ENCODE measurements around the gene HOXA3.

DNA sequence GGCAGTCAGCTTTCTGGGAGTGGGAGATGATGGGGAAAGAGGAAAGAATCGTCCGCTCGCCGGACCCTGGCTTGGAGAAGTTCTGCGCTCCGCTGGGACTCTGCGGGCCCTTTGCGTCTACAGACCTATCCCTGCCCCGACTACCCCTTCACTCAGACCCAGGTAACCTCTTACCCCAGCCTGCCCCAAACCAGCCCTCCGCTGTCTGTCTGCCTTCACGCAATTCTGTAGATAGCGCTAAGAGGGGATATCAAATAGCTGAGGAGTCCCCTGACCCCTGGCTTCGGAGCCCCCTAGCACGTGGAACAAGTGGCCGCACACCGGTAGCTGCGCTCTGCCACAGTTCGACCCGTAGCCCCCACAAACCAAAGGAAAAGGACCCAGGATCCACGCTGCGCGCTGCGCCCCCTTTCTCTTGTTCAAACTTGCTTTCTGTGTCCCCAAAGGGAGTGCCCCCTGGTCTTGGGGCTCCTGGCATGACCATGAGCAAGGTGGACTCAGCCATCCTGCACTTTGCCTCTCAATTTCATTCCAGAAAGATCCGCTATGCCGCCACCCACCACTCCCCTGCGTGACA is 28.8 kb downstream of the HOXA3 start:
- TF ChIP-seq, protein P1, sequence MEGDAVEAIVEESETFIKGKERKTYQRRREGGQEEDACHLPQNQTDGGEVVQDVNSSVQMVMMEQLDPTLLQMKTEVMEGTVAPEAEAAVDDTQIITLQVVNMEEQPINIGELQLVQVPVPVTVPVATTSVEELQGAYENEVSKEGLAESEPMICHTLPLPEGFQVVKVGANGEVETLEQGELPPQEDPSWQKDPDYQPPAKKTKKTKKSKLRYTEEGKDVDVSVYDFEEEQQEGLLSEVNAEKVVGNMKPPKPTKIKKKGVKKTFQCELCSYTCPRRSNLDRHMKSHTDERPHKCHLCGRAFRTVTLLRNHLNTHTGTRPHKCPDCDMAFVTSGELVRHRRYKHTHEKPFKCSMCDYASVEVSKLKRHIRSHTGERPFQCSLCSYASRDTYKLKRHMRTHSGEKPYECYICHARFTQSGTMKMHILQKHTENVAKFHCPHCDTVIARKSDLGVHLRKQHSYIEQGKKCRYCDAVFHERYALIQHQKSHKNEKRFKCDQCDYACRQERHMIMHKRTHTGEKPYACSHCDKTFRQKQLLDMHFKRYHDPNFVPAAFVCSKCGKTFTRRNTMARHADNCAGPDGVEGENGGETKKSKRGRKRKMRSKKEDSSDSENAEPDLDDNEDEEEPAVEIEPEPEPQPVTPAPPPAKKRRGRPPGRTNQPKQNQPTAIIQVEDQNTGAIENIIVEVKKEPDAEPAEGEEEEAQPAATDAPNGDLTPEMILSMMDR (IDR thresholded peaks at IDR 0.05) = no peak
- no peak for TF ChIP-seq POLR2A (IDR thresholded peaks at IDR 0.05)

All from ovary (tissue), 3 donors.